GM23248 (cell line): ENCODE data around the gene RAB3IL1.

ENCODE experiments used
- EZH2 ChIP-seq: fragments of 200-600 bp; sonication (generic); IDR thresholded peaks from 2 replicates; pipeline ENCODE4 v1.6.1; 2018; ENCODE audit warnings: antibody characterized with exemption, mild to moderate bottlenecking; ENCODE audit not compliant: insufficient read depth, poor library complexity, severe bottlenecking
- EZH2phosphoT487 ChIP-seq: fragments of 200-600 bp; sonication (generic); IDR thresholded peaks from 2 replicates; pipeline ENCODE4 v1.6.1; 2018; ENCODE audit warnings: antibody characterized with exemption, moderate library complexity, mild to moderate bottlenecking, low read depth; ENCODE audit not compliant: insufficient read depth

- TF ChIP-seq EZH2 (no peak), EZH2phosphoT487 (no peak)
Measured at GRCh38 chr11:61871158-61871597, 46.2 kb downstream of the RAB3IL1 start.
